PC-3 (cell line): ENCODE data around the gene ST3GAL3. TPM values are rescaled to one million over a fixed set of nuclear protein-coding genes. Genes with fewer than 3 reads are reported as not detected.

Source experiments
- ATAC-seq: fragments of 200-7000 bp; cut with Tn5 transposase; 2 replicates; pipeline ENCODE4 v1.9.1; 2020; ENCODE audit warnings: mild to moderate bottlenecking, moderate library complexity
- BruUV-seq: library from RNA; stranded (reverse); fragments of 400-500 nt; replicated peaks from 2 replicates; lab custom pipeline; 2021; lab: Mats Ljungman, UMichigan
- CTCF ChIA-PET: fragments of 300-600 bp; sonication (Branson Sonifier 250); formaldehyde crosslinking; loops from one replicate; lab custom pipeline; 2022; ENCODE audit warnings: antibody characterized with exemption; lab: Charles Lee
- POLR2A ChIA-PET: fragments of 300-600 bp; sonication (Branson Sonifier 250); formaldehyde crosslinking; loops from one replicate; lab custom pipeline; 2022; ENCODE audit warnings: antibody characterized with exemption; ENCODE audit not compliant: unreplicated experiment; lab: Charles Lee
- DNase-seq: peaks from one replicate; pipeline ENCODE4 v3.0.0-alpha.2; 2015
- H2AFZ ChIP-seq: fragments of 300-600 bp; sonication (generic); 2 replicates; pipeline ENCODE4 v1.6.0; 2016; ENCODE audit warnings: antibody characterized with exemption, low read length
- H3F3A ChIP-seq: fragments of 300-600 bp; sonication (generic); one replicate; pipeline ENCODE4 v1.6.0; 2017; ENCODE audit warnings: antibody characterized with exemption, low read length, control low read depth, mild to moderate bottlenecking; ENCODE audit not compliant: unreplicated experiment
- H3K27ac ChIP-seq: fragments of 300-600 bp; sonication (generic); 2 replicates; pipeline ENCODE4 v1.5.1; 2016; ENCODE audit warnings: mild to moderate bottlenecking, low read length
- H3K27me3 ChIP-seq: fragments of 300-600 bp; sonication (generic); 2 replicates; pipeline ENCODE4 v1.6.1; 2016; ENCODE audit warnings: low read length, mixed read lengths
- H3K36me3 ChIP-seq: fragments of 300-600 bp; sonication (generic); 2 replicates; pipeline ENCODE4 v1.6.1; 2016; ENCODE audit warnings: low read depth, mixed run types, low read length, mixed read lengths
- H3K4me1 ChIP-seq: fragments of 300-600 bp; sonication (generic); 2 replicates; pipeline ENCODE4 v1.5.1; 2016; ENCODE audit warnings: low read length; ENCODE audit not compliant: insufficient read depth
- H3K4me2 ChIP-seq: fragments of 300-600 bp; sonication (generic); 2 replicates; pipeline ENCODE4 v1.6.0; 2016; ENCODE audit warnings: low read length
- H3K4me3 ChIP-seq: fragments of 300-600 bp; sonication (generic); 2 replicates; pipeline ENCODE4 v1.5.1; 2016; ENCODE audit warnings: mild to moderate bottlenecking, low read length, mixed read lengths
- H3K79me2 ChIP-seq: fragments of 300-600 bp; sonication (generic); 2 replicates; pipeline ENCODE4 v1.6.1; 2017; ENCODE audit warnings: low read length, mixed read lengths
- H3K9ac ChIP-seq: fragments of 300-600 bp; sonication (generic); 2 replicates; pipeline ENCODE4 v1.6.0; 2016; ENCODE audit warnings: mild to moderate bottlenecking, low read length
- H3K9me2 ChIP-seq: fragments of 300-600 bp; sonication (generic); replicated peaks from 2 replicates; pipeline ENCODE4 v1.6.1; 2016; ENCODE audit warnings: mixed run types, low read length, mixed read lengths
- H3K9me3 ChIP-seq: fragments of 300-600 bp; sonication (generic); 2 replicates; pipeline ENCODE4 v1.6.1; 2016; ENCODE audit warnings: low read length, mixed read lengths
- H4K20me1 ChIP-seq: fragments of 300-600 bp; sonication (generic); 2 replicates; pipeline ENCODE4 v1.6.1; 2016; ENCODE audit warnings: low read length, mixed read lengths
- EZH2 ChIP-seq: fragments of 300-600 bp; sonication (generic); IDR thresholded peaks from one replicate; pipeline ENCODE4 v1.6.1; 2017; ENCODE audit warnings: antibody characterized with exemption, mild to moderate bottlenecking, low read length; ENCODE audit not compliant: unreplicated experiment
- EZH2phosphoT487 ChIP-seq: fragments of 300-600 bp; sonication (generic); IDR thresholded peaks from 2 replicates; pipeline ENCODE4 v1.6.1; 2018; ENCODE audit warnings: mild to moderate bottlenecking, antibody characterized with exemption, low read length, borderline replicate concordance
- intact Hi-C: fragments of 100-400 bp; cut with micrococcal nuclease; formaldehyde crosslinking; loops from 2 replicates; pipeline ENCODE4 v1.9.0; 2023
- total RNA-seq: library from RNA; depleted of rRNA; stranded (reverse); fragments of >200 nt; gene quantifications from 2 replicates; pipeline ENCODE4 v1.2.3, GENCODE V29; 2014
- TF ChIP-seq, protein P1 (sequence below): fragments of 300-600 bp; sonication (generic); conservative IDR thresholded peaks from 2 replicates; pipeline ENCODE4 v1.5.1; 2017; ENCODE audit warnings: antibody characterized with exemption, low read depth, mild to moderate bottlenecking, low read length

ST3GAL3 gene
- total RNA-seq, 1 experiment from 2014 or later, result 9.0 TPM

DNA sequence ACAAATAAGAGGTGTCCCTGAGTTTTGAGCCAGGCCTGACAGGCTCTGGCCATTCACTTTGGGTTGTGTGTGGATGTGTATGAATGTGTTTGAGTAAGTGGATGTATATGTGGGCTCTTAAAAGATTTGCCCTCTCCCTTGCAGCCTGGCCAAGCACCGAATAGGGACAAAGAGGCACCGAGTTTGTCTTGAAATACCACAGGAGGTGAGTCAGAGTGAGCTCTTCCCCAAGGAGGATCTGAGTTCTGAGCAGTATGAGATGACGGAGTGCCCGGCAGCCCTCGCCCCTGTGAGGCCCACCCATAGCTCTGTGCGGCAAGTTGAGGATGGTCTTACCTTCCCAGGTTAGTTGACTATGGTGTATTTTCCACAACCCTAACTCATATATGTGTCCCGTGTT is 38.4 kb upstream of the ST3GAL3 start:
- no peaks in the 10 kb centered on the region for H3F3A ChIP-seq
- no peaks in the 10 kb centered on the region for H4K20me1 ChIP-seq
- peak overlapping the region; percentile 22 for H3K27ac ChIP-seq
- no peaks in the 10 kb centered on the region for H3K9me3 ChIP-seq
- peak; percentile 74 for DNase-seq
- TF ChIP-seq, protein P1, sequence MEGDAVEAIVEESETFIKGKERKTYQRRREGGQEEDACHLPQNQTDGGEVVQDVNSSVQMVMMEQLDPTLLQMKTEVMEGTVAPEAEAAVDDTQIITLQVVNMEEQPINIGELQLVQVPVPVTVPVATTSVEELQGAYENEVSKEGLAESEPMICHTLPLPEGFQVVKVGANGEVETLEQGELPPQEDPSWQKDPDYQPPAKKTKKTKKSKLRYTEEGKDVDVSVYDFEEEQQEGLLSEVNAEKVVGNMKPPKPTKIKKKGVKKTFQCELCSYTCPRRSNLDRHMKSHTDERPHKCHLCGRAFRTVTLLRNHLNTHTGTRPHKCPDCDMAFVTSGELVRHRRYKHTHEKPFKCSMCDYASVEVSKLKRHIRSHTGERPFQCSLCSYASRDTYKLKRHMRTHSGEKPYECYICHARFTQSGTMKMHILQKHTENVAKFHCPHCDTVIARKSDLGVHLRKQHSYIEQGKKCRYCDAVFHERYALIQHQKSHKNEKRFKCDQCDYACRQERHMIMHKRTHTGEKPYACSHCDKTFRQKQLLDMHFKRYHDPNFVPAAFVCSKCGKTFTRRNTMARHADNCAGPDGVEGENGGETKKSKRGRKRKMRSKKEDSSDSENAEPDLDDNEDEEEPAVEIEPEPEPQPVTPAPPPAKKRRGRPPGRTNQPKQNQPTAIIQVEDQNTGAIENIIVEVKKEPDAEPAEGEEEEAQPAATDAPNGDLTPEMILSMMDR, result no peak
- TF ChIP-seq EZH2, result no peak
- no peak for TF ChIP-seq EZH2phosphoT487
- intact Hi-C loops, result no loop called here
- no peak overlapping the region for H2AFZ ChIP-seq
- peak; percentile 96 for ATAC-seq
- no peaks in the 10 kb centered on the region for H3K9me2 ChIP-seq
- ChIA-PET POLR2A (interaction anchor here (0.5 kb wide), 1 partner anchor 12 kb away, joined by 7 read pairs; no protein-coding TSS in a partner anchor), CTCF (no interaction called here)
- no peaks in the 10 kb centered on the region for H3K79me2 ChIP-seq
- peaks cover 70% of the 10 kb centered on the region for H3K36me3 ChIP-seq
- H3K4me2 ChIP-seq, result peak overlapping the region; percentile 20; the same call in 1 of the 2 replicates
- no TSS peak for BruUV-seq
- no peak overlapping the region for H3K4me3 ChIP-seq
- H3K9ac ChIP-seq, result no peak overlapping the region
- no peaks in the 10 kb centered on the region for H3K27me3 ChIP-seq
- peaks cover 18% of the 10 kb centered on the region for H3K4me1 ChIP-seq

DNA sequence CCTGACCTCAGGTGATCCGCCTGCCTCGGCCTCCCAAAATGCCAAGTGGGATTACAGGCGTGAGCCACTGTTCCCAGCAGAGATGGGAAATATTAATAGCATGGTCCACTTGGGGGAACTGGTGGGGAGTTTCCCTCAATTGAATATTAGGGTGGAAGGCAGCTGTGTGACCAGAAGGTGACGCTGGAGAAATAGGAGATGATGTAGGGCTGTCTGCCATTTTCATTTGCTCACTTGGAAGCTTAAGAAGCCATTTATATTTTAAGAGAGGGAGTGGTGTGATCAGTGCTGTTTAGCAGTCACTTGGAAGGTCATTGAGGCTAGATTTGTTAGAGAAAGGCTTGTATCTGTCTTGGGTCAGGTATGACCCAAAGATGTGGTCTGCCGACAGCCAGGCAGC is 37.5 kb upstream of the ST3GAL3 start:
- no peaks in the 10 kb centered on the region for H3K27me3 ChIP-seq
- H3K36me3 ChIP-seq, result peaks cover 69% of the 10 kb centered on the region
- DNase-seq (no peak), ATAC-seq (no peak)
- H3K9me3 ChIP-seq, result no peaks in the 10 kb centered on the region
- H3K9me2 ChIP-seq, result no peaks in the 10 kb centered on the region
- no peak overlapping the region for H2AFZ ChIP-seq
- H3K4me3 ChIP-seq, result no peak overlapping the region
- no peaks in the 10 kb centered on the region for H3F3A ChIP-seq
- intact Hi-C loops, result no loop called here
- TSS peak; percentile 5 for BruUV-seq
- CTCF ChIA-PET, result interaction anchor here (0.7 kb wide), 1 partner anchor 139 kb away, joined by 3 read pairs; the partner anchor contains the start of gene PTPRF
- H4K20me1 ChIP-seq, result no peaks in the 10 kb centered on the region
- H3K9ac ChIP-seq, result no peak overlapping the region
- H3K4me1 ChIP-seq, result peaks cover 18% of the 10 kb centered on the region
- H3K79me2 ChIP-seq, result no peaks in the 10 kb centered on the region
- no peak overlapping the region for H3K27ac ChIP-seq
- POLR2A ChIA-PET, result no interaction called here
- no peak for TF ChIP-seq EZH2phosphoT487
- no peak for TF ChIP-seq EZH2
- TF ChIP-seq, protein P1, result no peak
- no peak overlapping the region for H3K4me2 ChIP-seq

DNA sequence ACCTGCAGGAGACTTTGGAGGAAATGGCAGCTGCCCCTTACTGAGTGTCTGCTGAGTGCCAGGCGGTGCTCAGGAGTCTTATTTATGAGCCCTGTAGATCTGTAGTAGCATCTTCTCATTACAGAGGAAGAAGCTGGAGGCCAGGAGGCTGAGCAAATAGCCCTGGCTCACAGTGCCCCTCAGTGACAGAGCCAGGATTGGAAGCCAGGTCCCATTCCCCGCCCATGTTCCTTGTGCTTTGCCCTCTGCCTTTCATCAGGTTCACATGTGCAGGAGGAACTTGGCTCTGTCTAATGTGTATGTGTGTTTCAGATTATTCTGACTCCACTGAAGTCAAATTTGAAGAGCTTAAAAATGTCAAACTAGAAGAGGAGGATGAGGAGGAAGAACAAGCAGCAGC is 36.1 kb upstream of the ST3GAL3 start:
- no peak overlapping the region for H3K9ac ChIP-seq
- POLR2A ChIA-PET, result no interaction called here
- H3K27ac ChIP-seq, result no peak overlapping the region
- H3K4me3 ChIP-seq, result no peak overlapping the region
- no peaks in the 10 kb centered on the region for H3K27me3 ChIP-seq
- ATAC-seq (no peak), DNase-seq (no peak)
- CTCF ChIA-PET, result no interaction called here
- H4K20me1 ChIP-seq, result no peaks in the 10 kb centered on the region
- peaks cover 18% of the 10 kb centered on the region for H3K4me1 ChIP-seq
- BruUV-seq, result no TSS peak
- intact Hi-C loops, result no loop called here
- TF ChIP-seq EZH2, result no peak
- TF ChIP-seq, protein P1, result no peak
- no peak for TF ChIP-seq EZH2phosphoT487
- no peaks in the 10 kb centered on the region for H3F3A ChIP-seq
- H3K9me3 ChIP-seq, result no peaks in the 10 kb centered on the region
- H3K79me2 ChIP-seq, result no peaks in the 10 kb centered on the region
- H3K4me2 ChIP-seq, result no peak overlapping the region
- H3K36me3 ChIP-seq, result peaks cover 65% of the 10 kb centered on the region
- H2AFZ ChIP-seq, result no peak overlapping the region
- H3K9me2 ChIP-seq, result no peaks in the 10 kb centered on the region
